Measurements from ENCODE around the gene TMEM116.

Gene TMEM116

GRCh38 chr12:111893287-111893686 lies 119.7 kb downstream of the TMEM116 start:
- DNase-seq (ENCODE audit: low spot score), result no peak

GRCh38 chr12:111887926-111888745 lies 124.8 kb downstream of the TMEM116 start:
- DNase-seq (ENCODE audit: low spot score), result no peak

- DNase-seq (ENCODE audit: low spot score), result no peak
Measured at GRCh38 chr12:111886662-111887545, 126.1 kb downstream of the TMEM116 start.

GRCh38 chr12:111881716-111882115 lies 131.2 kb downstream of the TMEM116 start:
- no peak for DNase-seq (ENCODE audit: low spot score)

Measured in iPS-NIHi11 (cell line).